H1 (cell line): ENCODE measurements around the gene ANKFN1. TPM values are rescaled to one million over a fixed set of nuclear protein-coding genes. Genes with fewer than 3 reads are reported as not detected.

Experiments used
- CTCF ChIA-PET: fragments of 300-600 bp; sonication (Branson Sonifier 250); formaldehyde crosslinking; loops from one replicate; lab custom pipeline; 2021; ENCODE audit not compliant: partially characterized antibody; lab: Charles Lee
- POLR2A ChIA-PET: fragments of 300-600 bp; sonication (Branson Sonifier 250); formaldehyde crosslinking; loops from one replicate; lab custom pipeline; 2021; ENCODE audit warnings: inconsistent platforms; ENCODE audit not compliant: partially characterized antibody; lab: Charles Lee
- DNase-seq, 2 experiments: peaks; one replicate each; pipeline versions ENCODE4 v3.0.0 to v3.0.0-alpha.2; 2010 to 2022; ENCODE audit warnings: low spot score in 2 of 2, low read depth in 1 of 2, mixed read lengths in 1 of 2
- FAIRE-seq: peaks from 2 replicates; lab custom pipeline; 2011; peaks lifted over from hg19 to GRCh38; lab: Jason Lieb, UNC
- H2AFZ ChIP-seq: 2 replicates; pipeline ENCODE4 v1.8.1; 2012; ENCODE audit warnings: low read length, inconsistent platforms
- H2AK5ac ChIP-seq: 2 replicates; pipeline ENCODE4 v1.6.1; 2013; ENCODE audit warnings: low read depth, low read length
- H2BK120ac ChIP-seq: replicated peaks from 2 replicates; pipeline ENCODE3; 2013; ENCODE audit warnings: low read depth, low read length, inconsistent platforms
- H2BK12ac ChIP-seq: 2 replicates; pipeline ENCODE4 v1.6.1; 2013; ENCODE audit warnings: low read depth, low read length
- H2BK15ac ChIP-seq: 2 replicates; pipeline ENCODE4 v1.6.1; 2013; ENCODE audit warnings: low read length
- H2BK20ac ChIP-seq: 2 replicates; pipeline ENCODE4 v1.6.1; 2013; ENCODE audit warnings: low read length
- H2BK5ac ChIP-seq: 2 replicates; pipeline ENCODE4 v1.6.1; 2013; ENCODE audit warnings: low read depth, low read length
- H3K14ac ChIP-seq: 2 replicates; pipeline ENCODE4 v1.6.1; 2013; ENCODE audit warnings: inconsistent platforms; ENCODE audit not compliant: insufficient read length
- H3K18ac ChIP-seq: 2 replicates; pipeline ENCODE4 v1.6.1; 2013; ENCODE audit warnings: low read length; ENCODE audit errors: extremely low read depth
- H3K23ac ChIP-seq: 2 replicates; pipeline ENCODE4 v1.6.1; 2013; ENCODE audit warnings: inconsistent platforms; ENCODE audit not compliant: insufficient read length
- H3K23me2 ChIP-seq: 2 replicates; pipeline ENCODE4 v1.6.1; 2013; ENCODE audit warnings: low read depth, low read length
- H3K27ac ChIP-seq: 2 replicates; pipeline ENCODE4 v1.6.1; 2011; ENCODE audit warnings: low read depth, low read length, inconsistent platforms
- H3K27me3 ChIP-seq, 4 experiments: replicated peaks in 1 of 4; 1 replicate in 1 of 4; 2 replicates in 3 of 4; pipeline versions ENCODE4 v1.6.1 to v1.8.1; 2011 to 2013; ENCODE audit warnings: low read length in 3 of 4, mild to moderate bottlenecking in 3 of 4, inconsistent platforms in 2 of 4, mixed read lengths in 2 of 4, moderate library complexity in 1 of 4; ENCODE audit not compliant: control insufficient read depth in 3 of 4, insufficient read depth in 3 of 4; ENCODE audit errors: extremely low read depth in 1 of 4
- H3K36me3 ChIP-seq, 4 experiments: 2 replicates each; pipeline versions ENCODE4 v1.6.1 to v1.8.1; 2011 to 2013; ENCODE audit warnings: mild to moderate bottlenecking in 4 of 4, low read length in 3 of 4, moderate library complexity in 2 of 4, control low read depth in 1 of 4, inconsistent platforms in 1 of 4; ENCODE audit not compliant: insufficient read depth in 4 of 4, control insufficient read depth in 2 of 4
- H3K4ac ChIP-seq: replicated peaks from 2 replicates; pipeline ENCODE3; 2013; ENCODE audit warnings: low read length, low read depth, mixed read lengths, inconsistent platforms; ENCODE audit not compliant: insufficient read length
- H3K4me1 ChIP-seq, 4 experiments: replicated peaks in 1 of 4; 1 replicate in 1 of 4; 2 replicates in 3 of 4; pipeline versions ENCODE4 v1.6.1 to v1.8.1; 2011 to 2013; ENCODE audit warnings: low read length in 3 of 4, inconsistent platforms in 2 of 4, mixed read lengths in 1 of 4; ENCODE audit not compliant: insufficient read depth in 4 of 4, control insufficient read depth in 3 of 4
- H3K4me2 ChIP-seq, 2 experiments: 2 replicates each; pipeline versions ENCODE4 v1.6.1 to v1.8.1; 2011 to 2013; ENCODE audit warnings: low read depth in 2 of 2, low read length in 2 of 2, control low read depth in 1 of 2, inconsistent platforms in 1 of 2, mild to moderate bottlenecking in 1 of 2; ENCODE audit not compliant: insufficient read depth in 1 of 2
- H3K4me3 ChIP-seq, 4 experiments: fragments of 200-600, 300-600 bp in 1 of 4; sonication (generic), shearing (Covaris generic), sonication (Bioruptor Twin) in 1 of 4; 2 replicates each; pipeline versions ENCODE4 v1.5.1 to v1.8.1; 2011 to 2016; ENCODE audit warnings: low read length in 4 of 4, low read depth in 3 of 4, control low read depth in 2 of 4, inconsistent platforms in 2 of 4, mild to moderate bottlenecking in 2 of 4, mixed read lengths in 1 of 4, moderate library complexity in 1 of 4; ENCODE audit not compliant: insufficient read depth in 2 of 4; ENCODE audit errors: extremely low read depth in 1 of 4
- H3K56ac ChIP-seq: replicated peaks from 2 replicates; pipeline ENCODE3; 2013; ENCODE audit warnings: low read depth, mild to moderate bottlenecking, mixed read lengths, low read length, inconsistent platforms; ENCODE audit not compliant: insufficient read length
- H3K79me1 ChIP-seq: 2 replicates; pipeline ENCODE4 v1.6.1; 2013; ENCODE audit warnings: low read depth, low read length, control low read depth
- H3K79me2 ChIP-seq, 2 experiments: 2 replicates each; pipeline versions ENCODE4 v1.6.1 to v1.8.1; 2012 to 2013; ENCODE audit warnings: low read length in 2 of 2, mild to moderate bottlenecking in 2 of 2, inconsistent platforms in 1 of 2; ENCODE audit not compliant: insufficient read depth in 2 of 2, control insufficient read depth in 1 of 2
- H3K9ac ChIP-seq, 4 experiments: replicated peaks in 1 of 4; 1 replicate in 1 of 4; 2 replicates in 3 of 4; pipeline versions ENCODE4 v1.6.1 to v1.8.1; 2011 to 2013; ENCODE audit warnings: low read depth in 3 of 4, low read length in 3 of 4, control low read depth in 2 of 4, mild to moderate bottlenecking in 2 of 4, moderate library complexity in 2 of 4, inconsistent platforms in 1 of 4; ENCODE audit errors: extremely low read depth in 1 of 4
- H3K9me3 ChIP-seq, 2 experiments: 2 replicates each; pipeline versions ENCODE4 v1.6.1 to v1.8.1; 2012 to 2013; ENCODE audit warnings: mild to moderate bottlenecking in 2 of 2, moderate library complexity in 2 of 2, control low read depth in 1 of 2, inconsistent platforms in 1 of 2, low read depth in 1 of 2, low read length in 1 of 2, mixed read lengths in 1 of 2; ENCODE audit not compliant: insufficient read depth in 2 of 2
- H4K20me1 ChIP-seq, 2 experiments: replicated peaks in 1 of 2; 2 replicates each; pipeline versions ENCODE3 to v1.8.1; 2011 to 2013; ENCODE audit warnings: inconsistent platforms in 2 of 2, low read length in 2 of 2, mild to moderate bottlenecking in 1 of 2; ENCODE audit not compliant: insufficient read depth in 2 of 2, control insufficient read depth in 1 of 2
- H4K5ac ChIP-seq: 2 replicates; pipeline ENCODE4 v1.6.1; 2013; ENCODE audit warnings: low read length, low read depth, mixed read lengths, inconsistent platforms; ENCODE audit not compliant: insufficient read length
- H4K8ac ChIP-seq: 2 replicates; pipeline ENCODE4 v1.8.0; 2013; ENCODE audit warnings: mild to moderate bottlenecking, moderate library complexity, low read length, inconsistent platforms; ENCODE audit not compliant: insufficient read depth; ENCODE audit errors: extremely low read depth
- H4K91ac ChIP-seq: replicated peaks from 2 replicates; pipeline ENCODE3; 2013; ENCODE audit warnings: low read length, mixed read lengths, inconsistent platforms; ENCODE audit not compliant: insufficient read length
- BRCA1 ChIP-seq: IDR thresholded peaks from 2 replicates; pipeline ENCODE4 v1.6.1; 2012; ENCODE audit warnings: low read depth, low read length, improper control_type of control experiment
- KDM4A ChIP-seq: IDR thresholded peaks from one replicate; pipeline ENCODE4 v1.7.1; 2012; ENCODE audit warnings: low read depth, mild to moderate bottlenecking, moderate library complexity, low read length, inconsistent platforms; ENCODE audit not compliant: severe bottlenecking
- ZNF274 ChIP-seq: IDR thresholded peaks from 2 replicates; pipeline ENCODE4 v1.7.0; 2012; ENCODE audit warnings: low read length, borderline replicate concordance; ENCODE audit errors: extremely low read depth
- WGBS, 2 experiments: shearing (Covaris generic) in 1 of 2; methylation state at CpG; one replicate each; pipeline versions ENCODE4 v1.1.6 to v1.1.7; 2013 to 2015; ENCODE audit warnings: low lambda C conversion rate in 2 of 2, mixed read lengths in 2 of 2, inconsistent platforms in 1 of 2, low coverage in 1 of 2, missing lambda C conversion rate in 1 of 2; ENCODE audit not compliant: insufficient replicate concordance in 2 of 2, insufficient coverage in 1 of 2, insufficient read length in 1 of 2; ENCODE audit errors: extremely low coverage in 1 of 2, missing lambda C conversion rate in 1 of 2; 5-methylcytosine and 5-hydroxymethylcytosine counted together
- polyA plus RNA-seq, 7 experiments: library from polyadenylated mRNA; depleted of rRNA in 3 of 7; stranded (reverse) in 5 of 7; unstranded in 2 of 7; fragments of >200 nt in 5 of 7; fragments of 200-250 nt in 2 of 7; gene quantifications; 1 replicate in 5 of 7; 2 replicates in 1 of 7; 4 replicates in 1 of 7; pipeline versions ENCODE4 v1.2.1 to v1.2.3, GENCODE V29; 2011 to 2013; ENCODE audit warnings: missing spikeins in 2 of 7, mixed read lengths in 2 of 7
- total RNA-seq: library from RNA; stranded (reverse); fragmentation: NEBNext Ultra II Directional; extraction: Animal tissue kit (Norgen Biotek cat#: 25700); gene quantifications from 2 replicates; pipeline ENCODE4 v1.2.1, GENCODE V29; 2021

The ANKFN1 gene
- total and polyA plus RNA-seq, 2 of the 8 experiments (the other 6 are each of a cell fraction or from before 2014, with no cell fraction given): not detected

DNA sequence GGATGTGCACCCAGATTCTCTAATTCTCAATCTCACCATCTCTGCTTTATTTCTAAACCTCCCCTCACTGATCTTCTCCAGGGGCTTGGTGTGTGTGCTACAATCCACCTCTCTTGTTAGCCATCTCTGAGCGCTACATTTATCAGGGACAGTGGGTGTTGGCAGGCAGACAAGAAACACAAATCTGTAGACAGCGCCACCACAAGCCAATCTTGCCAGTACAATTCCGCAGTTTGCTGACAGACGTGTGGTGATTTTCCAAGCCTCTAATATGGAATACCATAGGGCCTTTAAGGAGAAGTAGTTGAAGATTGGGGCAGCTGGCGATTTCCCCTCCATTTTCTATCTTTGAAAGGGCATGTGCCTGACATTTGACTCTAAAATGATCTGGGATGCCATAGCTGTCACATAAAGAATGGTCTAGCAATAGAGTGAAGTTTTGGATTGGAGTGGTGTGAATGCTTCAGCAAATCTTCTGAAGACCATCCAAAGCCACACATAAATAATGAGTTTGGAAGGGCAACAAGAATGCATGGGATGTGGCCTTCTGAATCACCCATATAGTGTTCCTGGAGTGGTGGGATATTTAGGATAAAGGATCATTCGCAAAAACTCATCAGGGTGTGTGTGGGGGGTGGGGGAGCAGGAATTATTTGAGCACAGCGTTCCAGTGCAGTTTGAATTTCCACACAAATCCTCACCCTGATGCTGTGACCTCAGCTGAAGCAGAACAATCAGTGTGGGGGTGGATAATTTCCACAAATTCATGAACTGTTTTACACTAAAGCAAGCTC, 12.0 kb upstream of the ANKFN1 start:
- H3K27ac ChIP-seq: no peak overlapping the region
- CTCF ChIA-PET: interaction anchor here (0.7 to 3.7 kb wide), 8 partner anchors 9 to 499 kb away, joined by 3 to 15 read pairs (median 5); no protein-coding TSS in a partner anchor

More for the DNA sequence above, 12.0 kb upstream of the ANKFN1 start:
- H4K8ac ChIP-seq: no peak overlapping the region
- no peak overlapping the region for H3K9ac ChIP-seq
- H3K36me3 ChIP-seq: no peaks in the 10 kb centered on the region
- no peak for TF ChIP-seq BRCA1
- TF ChIP-seq ZNF274: no peak
- no peak for TF ChIP-seq KDM4A
- H3K56ac ChIP-seq: no peak overlapping the region
- no peak overlapping the region for H3K4ac ChIP-seq
- no peak overlapping the region for H2AFZ ChIP-seq
- no peak overlapping the region for H3K14ac ChIP-seq
- no peak overlapping the region for H2BK20ac ChIP-seq
- no peak overlapping the region for H3K4me2 ChIP-seq
- no peak for DNase-seq
- no peaks in the 10 kb centered on the region for H3K79me1 ChIP-seq
- no peak overlapping the region for H2BK5ac ChIP-seq
- H3K4me1 ChIP-seq: no peaks in the 10 kb centered on the region
- no peaks in the 10 kb centered on the region for H3K79me2 ChIP-seq
- no peak overlapping the region for H2BK12ac ChIP-seq
- H4K91ac ChIP-seq: no peak overlapping the region
- H4K5ac ChIP-seq: no peak overlapping the region
- H2AK5ac ChIP-seq: no peak overlapping the region
- no peak overlapping the region for H2BK120ac ChIP-seq
- H3K9me3 ChIP-seq: no peaks in the 10 kb centered on the region
- 94% methylated on average over 7 of the region's 7 CpGs; no CpG with 5 or more reads in 1 of the 2 experiments for WGBS, 2 experiments
- H3K23me2 ChIP-seq: no peaks in the 10 kb centered on the region
- POLR2A ChIA-PET: no interaction called here
- FAIRE-seq: no peak
- H3K4me3 ChIP-seq: no peak overlapping the region
- no peaks in the 10 kb centered on the region for H4K20me1 ChIP-seq
- no peaks in the 10 kb centered on the region for H3K27me3 ChIP-seq
- no peak overlapping the region for H3K23ac ChIP-seq
- H2BK15ac ChIP-seq: no peak overlapping the region
- H3K18ac ChIP-seq: no peak overlapping the region
